Measurements from ENCODE around the gene PLAC8.
"Not testable (repeated sequence)": the region's sequence is repeated elsewhere in the genome, so short reads cannot be mapped to it uniquely, and the experiment has no call there.

The PLAC8 gene

DNA sequence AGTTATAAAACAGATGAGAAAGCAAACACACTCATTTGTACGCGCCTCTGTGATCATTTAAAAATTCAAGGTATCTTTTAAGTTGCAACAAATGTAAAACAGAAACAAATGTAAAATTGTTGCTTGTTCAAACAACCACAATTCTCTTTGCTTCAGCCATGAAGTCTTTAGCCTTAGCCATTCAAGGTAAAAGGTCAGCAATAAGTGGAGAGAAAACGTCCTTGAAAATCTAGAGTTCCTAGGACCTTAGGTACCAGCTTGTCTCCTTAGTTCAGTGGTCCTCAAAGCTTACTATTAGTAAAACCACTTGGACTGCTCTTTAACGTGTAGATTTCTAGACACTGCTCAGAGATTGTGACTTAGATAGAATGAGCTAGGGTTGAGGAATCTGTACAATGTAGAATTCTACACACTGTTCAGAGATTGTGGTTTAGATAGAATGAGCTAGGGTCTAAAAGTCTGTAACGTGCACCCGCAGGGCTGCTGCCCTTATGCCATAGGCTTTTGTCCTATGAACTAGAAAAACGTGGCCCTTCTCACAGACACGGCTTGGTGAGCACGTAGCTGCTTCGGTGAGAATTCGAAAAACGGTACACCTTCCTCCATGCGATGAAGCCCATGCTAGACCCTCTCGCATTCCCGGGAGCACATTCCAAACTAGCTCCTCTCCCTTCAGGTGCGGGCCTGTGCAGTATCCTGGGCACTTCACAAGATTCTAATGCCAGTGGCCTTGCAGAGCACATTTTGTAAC is 1.7 kb downstream of the PLAC8 start:
- ATAC-seq: peak; percentile 72
- no peak for TF ChIP-seq ZNF565 (CRISPR knock-in tag; conservative IDR thresholded peaks at IDR 0.05; ENCODE audit: low read depth)
- TF ChIP-seq TCF4 (CRISPR knock-in tag; IDR thresholded peaks at IDR 0.05; ENCODE audit: borderline replicate concordance): no peak
- TF ChIP-seq ZFP3 (CRISPR knock-in tag; IDR thresholded peaks at IDR 0.05): no peak
- TF ChIP-seq ZC3H10 (CRISPR knock-in tag; IDR thresholded peaks at IDR 0.05): no peak
- TF ChIP-seq, protein P1, sequence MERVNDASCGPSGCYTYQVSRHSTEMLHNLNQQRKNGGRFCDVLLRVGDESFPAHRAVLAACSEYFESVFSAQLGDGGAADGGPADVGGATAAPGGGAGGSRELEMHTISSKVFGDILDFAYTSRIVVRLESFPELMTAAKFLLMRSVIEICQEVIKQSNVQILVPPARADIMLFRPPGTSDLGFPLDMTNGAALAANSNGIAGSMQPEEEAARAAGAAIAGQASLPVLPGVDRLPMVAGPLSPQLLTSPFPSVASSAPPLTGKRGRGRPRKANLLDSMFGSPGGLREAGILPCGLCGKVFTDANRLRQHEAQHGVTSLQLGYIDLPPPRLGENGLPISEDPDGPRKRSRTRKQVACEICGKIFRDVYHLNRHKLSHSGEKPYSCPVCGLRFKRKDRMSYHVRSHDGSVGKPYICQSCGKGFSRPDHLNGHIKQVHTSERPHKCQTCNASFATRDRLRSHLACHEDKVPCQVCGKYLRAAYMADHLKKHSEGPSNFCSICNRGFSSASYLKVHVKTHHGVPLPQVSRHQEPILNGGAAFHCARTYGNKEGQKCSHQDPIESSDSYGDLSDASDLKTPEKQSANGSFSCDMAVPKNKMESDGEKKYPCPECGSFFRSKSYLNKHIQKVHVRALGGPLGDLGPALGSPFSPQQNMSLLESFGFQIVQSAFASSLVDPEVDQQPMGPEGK (CRISPR knock-in tag; IDR thresholded peaks at IDR 0.05; ENCODE audit: borderline replicate concordance): no peak
- TF ChIP-seq SNAI2 (CRISPR knock-in tag; IDR thresholded peaks at IDR 0.05): no peak
- no peak for TF ChIP-seq PPARA (CRISPR knock-in tag; IDR thresholded peaks at IDR 0.05; ENCODE audit: borderline replicate concordance)

DNA sequence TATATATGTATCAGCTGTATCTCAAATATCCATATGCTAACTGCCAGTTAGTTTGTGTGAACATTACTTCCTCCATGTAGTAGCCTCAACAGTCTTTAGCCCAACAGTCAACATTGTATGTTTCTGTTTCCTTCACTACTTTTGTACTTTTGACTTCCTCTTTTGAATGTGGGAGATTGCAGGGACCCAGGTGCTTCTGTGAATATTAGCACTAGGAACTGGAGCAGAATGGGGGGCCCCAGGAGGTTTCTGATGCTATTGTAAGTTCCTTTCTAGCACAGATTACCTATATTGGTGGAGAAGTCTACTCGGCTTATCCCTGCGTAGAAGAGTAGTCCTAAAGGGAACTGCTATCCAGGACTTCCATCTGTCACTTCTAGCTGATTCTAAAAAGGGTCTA is 2.3 kb downstream of the PLAC8 start:
- no peak for ATAC-seq
- TF ChIP-seq SNAI2 (CRISPR knock-in tag; IDR thresholded peaks at IDR 0.05) (no peak), ZFP3 (CRISPR knock-in tag; IDR thresholded peaks at IDR 0.05) (no peak), ISL1 (CRISPR knock-in tag; IDR thresholded peaks at IDR 0.05) (no peak), ZFP30 (CRISPR knock-in tag; IDR thresholded peaks at IDR 0.05) (no peak), CSDC2 (CRISPR knock-in tag; IDR thresholded peaks at IDR 0.05) (no peak), ESRRG (CRISPR knock-in tag; IDR thresholded peaks at IDR 0.05) (no peak), PPARA (CRISPR knock-in tag; IDR thresholded peaks at IDR 0.05; ENCODE audit: borderline replicate concordance) (no peak), ZNF70 (CRISPR knock-in tag; IDR thresholded peaks at IDR 0.05) (no peak)
- TF ChIP-seq, protein P2, sequence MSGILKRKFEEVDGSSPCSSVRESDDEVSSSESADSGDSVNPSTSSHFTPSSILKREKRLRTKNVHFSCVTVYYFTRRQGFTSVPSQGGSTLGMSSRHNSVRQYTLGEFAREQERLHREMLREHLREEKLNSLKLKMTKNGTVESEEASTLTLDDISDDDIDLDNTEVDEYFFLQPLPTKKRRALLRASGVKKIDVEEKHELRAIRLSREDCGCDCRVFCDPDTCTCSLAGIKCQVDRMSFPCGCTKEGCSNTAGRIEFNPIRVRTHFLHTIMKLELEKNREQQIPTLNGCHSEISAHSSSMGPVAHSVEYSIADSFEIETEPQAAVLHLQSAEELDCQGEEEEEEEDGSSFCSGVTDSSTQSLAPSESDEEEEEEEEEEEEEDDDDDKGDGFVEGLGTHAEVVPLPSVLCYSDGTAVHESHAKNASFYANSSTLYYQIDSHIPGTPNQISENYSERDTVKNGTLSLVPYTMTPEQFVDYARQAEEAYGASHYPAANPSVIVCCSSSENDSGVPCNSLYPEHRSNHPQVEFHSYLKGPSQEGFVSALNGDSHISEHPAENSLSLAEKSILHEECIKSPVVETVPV (CRISPR knock-in tag; IDR thresholded peaks at IDR 0.05): no peak

DNA sequence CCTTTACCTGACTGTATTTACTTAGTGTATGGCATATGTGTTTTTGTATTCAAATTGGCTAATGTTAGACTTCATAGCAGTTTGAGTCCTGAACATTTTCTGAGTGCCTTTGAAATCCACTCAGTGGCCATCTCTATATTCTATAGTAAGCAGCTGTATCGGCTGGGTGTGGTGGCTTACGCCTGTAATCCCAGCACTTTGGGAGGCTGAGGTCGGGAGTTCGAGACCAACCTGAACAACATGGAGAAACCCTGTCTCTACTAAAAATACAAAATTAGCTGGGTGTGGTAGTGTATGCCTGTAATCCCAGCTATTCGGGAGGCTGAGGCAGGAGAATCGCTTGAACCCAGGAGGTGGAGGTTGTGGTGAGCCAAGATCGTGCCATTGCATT is 2.8 kb downstream of the PLAC8 start:
- ATAC-seq: not testable (repeated sequence)

DNA sequence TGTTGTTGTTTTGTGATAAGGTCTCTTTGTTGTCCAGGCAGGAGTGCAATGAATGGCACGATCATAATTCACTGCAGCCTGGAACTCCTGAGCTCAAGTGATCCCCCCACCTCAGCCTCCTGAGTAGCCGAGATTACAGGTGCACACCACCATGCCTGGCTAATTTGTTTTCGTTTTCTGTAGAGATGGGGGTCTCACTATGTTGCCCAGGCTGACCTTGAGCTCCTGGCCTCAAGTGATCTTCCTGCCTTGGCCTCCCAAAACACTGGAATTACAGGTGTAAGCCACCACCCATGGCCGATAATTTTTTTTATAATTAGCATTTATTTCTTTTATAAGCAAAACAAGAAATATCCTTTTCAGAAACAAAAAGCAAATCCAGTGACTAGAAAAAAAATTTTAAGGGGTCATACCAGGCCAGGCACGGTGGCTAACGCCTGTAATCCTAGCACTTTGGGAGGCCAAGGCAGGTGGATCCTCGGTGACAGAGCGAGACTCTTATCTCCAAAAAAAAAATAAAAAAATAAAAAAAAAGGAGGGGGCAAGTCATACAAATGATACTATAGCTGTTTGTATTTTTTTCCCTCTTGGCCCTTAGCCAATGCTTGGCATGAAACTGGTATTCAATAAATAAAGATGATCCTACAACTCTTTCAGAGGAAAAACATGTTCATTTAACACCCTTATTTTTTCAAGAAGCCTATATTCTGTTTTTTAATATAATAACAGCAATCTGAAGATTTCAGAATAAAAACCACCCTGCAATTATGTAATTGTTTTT is 3.4 kb downstream of the PLAC8 start:
- TF ChIP-seq ARNTL (CRISPR knock-in tag; IDR thresholded peaks at IDR 0.05; ENCODE audit: borderline replicate concordance, low read depth): no peak
- TF ChIP-seq, protein P3, sequence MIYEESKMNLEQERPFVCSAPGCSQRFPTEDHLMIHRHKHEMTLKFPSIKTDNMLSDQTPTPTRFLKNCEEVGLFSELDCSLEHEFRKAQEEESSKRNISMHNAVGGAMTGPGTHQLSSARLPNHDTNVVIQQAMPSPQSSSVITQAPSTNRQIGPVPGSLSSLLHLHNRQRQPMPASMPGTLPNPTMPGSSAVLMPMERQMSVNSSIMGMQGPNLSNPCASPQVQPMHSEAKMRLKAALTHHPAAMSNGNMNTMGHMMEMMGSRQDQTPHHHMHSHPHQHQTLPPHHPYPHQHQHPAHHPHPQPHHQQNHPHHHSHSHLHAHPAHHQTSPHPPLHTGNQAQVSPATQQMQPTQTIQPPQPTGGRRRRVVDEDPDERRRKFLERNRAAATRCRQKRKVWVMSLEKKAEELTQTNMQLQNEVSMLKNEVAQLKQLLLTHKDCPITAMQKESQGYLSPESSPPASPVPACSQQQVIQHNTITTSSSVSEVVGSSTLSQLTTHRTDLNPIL (CRISPR knock-in tag; IDR thresholded peaks at IDR 0.05; ENCODE audit: low read depth): no peak
- TF ChIP-seq TCF4 (CRISPR knock-in tag; IDR thresholded peaks at IDR 0.05; ENCODE audit: borderline replicate concordance): no peak
- TF ChIP-seq SNAI2 (CRISPR knock-in tag; IDR thresholded peaks at IDR 0.05): no peak
- TF ChIP-seq BACH2 (CRISPR knock-in tag; IDR thresholded peaks at IDR 0.05; ENCODE audit: borderline replicate concordance): no peak
- no peak for TF ChIP-seq TOX (CRISPR knock-in tag; IDR thresholded peaks at IDR 0.05; ENCODE audit: borderline replicate concordance)
- no peak for TF ChIP-seq PPARA (CRISPR knock-in tag; IDR thresholded peaks at IDR 0.05; ENCODE audit: borderline replicate concordance)
- no peak for TF ChIP-seq GLIS3 (CRISPR knock-in tag; IDR thresholded peaks at IDR 0.05)
- TF ChIP-seq ZC3H10 (CRISPR knock-in tag; IDR thresholded peaks at IDR 0.05): no peak
- no peak for TF ChIP-seq ZNF70 (CRISPR knock-in tag; IDR thresholded peaks at IDR 0.05)
- no peak for TF ChIP-seq ZFP3 (CRISPR knock-in tag; IDR thresholded peaks at IDR 0.05)
- ATAC-seq: no peak

DNA sequence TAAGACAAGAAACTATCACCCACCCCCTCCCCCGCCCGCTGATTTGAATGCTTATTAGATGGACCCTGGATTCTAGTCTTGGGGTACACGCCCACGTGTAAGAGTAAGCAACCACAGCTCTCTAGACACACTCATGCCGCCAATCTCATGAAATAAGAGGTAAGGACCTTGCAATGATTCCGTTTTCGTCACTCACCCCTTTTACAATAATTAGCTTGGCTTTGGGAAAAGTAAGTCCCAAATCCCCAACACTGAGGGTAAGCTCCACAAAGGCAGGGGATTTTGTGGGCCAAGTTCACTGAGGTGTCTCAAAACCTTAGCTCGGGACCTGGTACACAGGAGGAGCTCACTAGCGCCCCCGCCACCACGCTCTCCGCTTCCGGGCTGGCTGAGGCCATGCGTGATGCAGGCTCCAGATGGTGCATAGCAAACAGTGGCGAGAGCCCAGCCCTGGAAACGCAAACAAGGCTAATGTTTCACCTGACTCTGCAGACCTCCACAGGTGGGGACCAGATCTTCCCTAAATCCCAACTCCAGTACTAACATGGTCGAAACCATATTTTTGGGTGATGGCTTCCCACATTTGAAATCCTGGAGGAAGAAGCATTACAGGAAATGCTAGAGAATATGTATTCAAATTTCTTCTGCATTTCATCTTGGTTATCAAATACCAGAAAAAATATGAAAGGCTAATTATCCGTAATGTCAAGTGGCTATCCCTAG is 4.1 kb downstream of the PLAC8 start:
- no peak for TF ChIP-seq ZNF565 (CRISPR knock-in tag; conservative IDR thresholded peaks at IDR 0.05; ENCODE audit: low read depth)
- peak; percentile 90 for ATAC-seq
